KMS-11 (cell line): ENCODE data around the gene PLK2.

Experiments
- H2AFZ ChIP-seq: fragments of 200-600 bp; sonication (generic); 2 replicates; pipeline ENCODE4 v1.6.1; 2016; ENCODE audit warnings: antibody characterized with exemption, mixed run types, low read depth
- H3K27ac ChIP-seq: fragments of 200-600 bp; sonication (generic); 2 replicates; pipeline ENCODE4 v1.6.1; 2016; ENCODE audit warnings: mild to moderate bottlenecking, mixed run types
- H3K27me3 ChIP-seq: fragments of 200-600 bp; sonication (generic); 2 replicates; pipeline ENCODE4 v1.6.1; 2017; ENCODE audit warnings: mild to moderate bottlenecking, low read depth, mixed run types, moderate library complexity; ENCODE audit not compliant: insufficient read depth
- H3K36me3 ChIP-seq: fragments of 200-600 bp; sonication (generic); 2 replicates; pipeline ENCODE4 v1.6.1; 2017; ENCODE audit warnings: mild to moderate bottlenecking, mixed run types; ENCODE audit not compliant: insufficient read depth
- H3K4me1 ChIP-seq: fragments of 200-600 bp; sonication (generic); 2 replicates; pipeline ENCODE4 v1.6.1; 2016; ENCODE audit warnings: mild to moderate bottlenecking, low read depth, mixed run types; ENCODE audit not compliant: poor library complexity, severe bottlenecking
- H3K4me2 ChIP-seq: fragments of 200-600 bp; sonication (generic); 2 replicates; pipeline ENCODE4 v1.7.0; 2016; ENCODE audit warnings: mild to moderate bottlenecking, mixed run types
- H3K4me3 ChIP-seq: fragments of 200-600 bp; sonication (generic); IDR thresholded peaks from 2 replicates; pipeline ENCODE4 v1.6.1; 2017; ENCODE audit warnings: low read depth, low read length, mixed read lengths; ENCODE audit not compliant: insufficient read depth
- H3K79me2 ChIP-seq: fragments of 200-600 bp; sonication (generic); 2 replicates; pipeline ENCODE4 v1.6.1; 2016; ENCODE audit warnings: low read depth, mixed run types; ENCODE audit not compliant: insufficient read depth
- H3K9ac ChIP-seq: fragments of 200-600 bp; sonication (generic); 2 replicates; pipeline ENCODE4 v1.6.1; 2016; ENCODE audit warnings: mild to moderate bottlenecking, mixed run types
- H4K20me1 ChIP-seq: fragments of 200-600 bp; sonication (generic); 2 replicates; pipeline ENCODE4 v1.6.1; 2016; ENCODE audit warnings: mild to moderate bottlenecking, mixed run types; ENCODE audit not compliant: insufficient read depth
- TF ChIP-seq, protein P1 (sequence below): fragments of 200-600 bp; sonication (generic); conservative IDR thresholded peaks from 2 replicates; pipeline ENCODE4 v1.6.1; 2017; ENCODE audit warnings: low read depth, mild to moderate bottlenecking, antibody characterized with exemption, low read length, moderate library complexity, mixed read lengths

The PLK2 gene

GRCh38 chr5:58453306-58453705 lies 6.6 kb downstream of the PLK2 start:
- Histone ChIP-seq H2AFZ (no peak overlapping the region), H3K4me3 (no peak overlapping the region), H3K9ac (no peak overlapping the region), H3K79me2 (no peaks in the 10 kb centered on the region), H3K27me3 (no peaks in the 10 kb centered on the region), H4K20me1 (no peaks in the 10 kb centered on the region), H3K36me3 (no peaks in the 10 kb centered on the region), H3K27ac (no peak overlapping the region), H3K4me2 (no peak overlapping the region), H3K4me1 (no peaks in the 10 kb centered on the region)
- TF ChIP-seq, protein P1, sequence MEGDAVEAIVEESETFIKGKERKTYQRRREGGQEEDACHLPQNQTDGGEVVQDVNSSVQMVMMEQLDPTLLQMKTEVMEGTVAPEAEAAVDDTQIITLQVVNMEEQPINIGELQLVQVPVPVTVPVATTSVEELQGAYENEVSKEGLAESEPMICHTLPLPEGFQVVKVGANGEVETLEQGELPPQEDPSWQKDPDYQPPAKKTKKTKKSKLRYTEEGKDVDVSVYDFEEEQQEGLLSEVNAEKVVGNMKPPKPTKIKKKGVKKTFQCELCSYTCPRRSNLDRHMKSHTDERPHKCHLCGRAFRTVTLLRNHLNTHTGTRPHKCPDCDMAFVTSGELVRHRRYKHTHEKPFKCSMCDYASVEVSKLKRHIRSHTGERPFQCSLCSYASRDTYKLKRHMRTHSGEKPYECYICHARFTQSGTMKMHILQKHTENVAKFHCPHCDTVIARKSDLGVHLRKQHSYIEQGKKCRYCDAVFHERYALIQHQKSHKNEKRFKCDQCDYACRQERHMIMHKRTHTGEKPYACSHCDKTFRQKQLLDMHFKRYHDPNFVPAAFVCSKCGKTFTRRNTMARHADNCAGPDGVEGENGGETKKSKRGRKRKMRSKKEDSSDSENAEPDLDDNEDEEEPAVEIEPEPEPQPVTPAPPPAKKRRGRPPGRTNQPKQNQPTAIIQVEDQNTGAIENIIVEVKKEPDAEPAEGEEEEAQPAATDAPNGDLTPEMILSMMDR = no peak

DNA sequence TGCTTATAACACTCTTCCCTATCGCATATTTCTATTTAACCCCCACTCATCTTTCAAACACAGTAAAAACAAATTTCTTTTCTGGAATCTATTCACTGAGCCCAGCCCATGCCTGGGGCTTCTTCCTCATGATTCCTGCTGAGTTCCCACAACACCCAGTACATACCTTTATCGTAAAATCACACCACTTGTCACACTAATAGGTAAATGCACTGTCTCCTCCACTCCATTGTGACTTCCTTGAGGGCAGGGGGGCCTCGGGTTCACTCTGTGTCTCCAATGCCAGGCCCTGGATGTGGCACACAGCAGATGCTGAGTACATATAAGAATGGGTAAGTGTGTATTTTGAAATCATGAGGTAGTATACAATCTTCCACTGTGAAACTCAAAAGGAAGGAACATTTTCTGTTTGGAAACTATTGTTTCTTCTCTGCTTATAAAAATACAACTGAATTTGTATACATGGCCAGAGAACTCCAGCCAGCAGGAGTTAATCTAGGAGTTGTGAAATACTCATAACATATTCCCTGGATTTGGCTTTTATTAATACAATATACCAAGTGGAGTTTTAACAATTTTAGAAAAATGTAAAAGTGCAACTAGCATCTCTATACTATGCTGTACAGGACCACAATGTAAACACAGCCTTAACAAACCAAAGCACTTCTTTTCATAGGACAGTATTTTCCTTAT lies 7.2 kb downstream of the PLK2 start:
- Histone ChIP-seq H3K4me2 (no peak overlapping the region), H2AFZ (no peak overlapping the region), H3K9ac (no peak overlapping the region), H3K79me2 (no peaks in the 10 kb centered on the region), H3K36me3 (no peaks in the 10 kb centered on the region), H3K4me1 (no peaks in the 10 kb centered on the region), H4K20me1 (no peaks in the 10 kb centered on the region; the same call in 1 of the 2 replicates), H3K4me3 (no peak overlapping the region), H3K27ac (no peak overlapping the region), H3K27me3 (no peaks in the 10 kb centered on the region)
- TF ChIP-seq, protein P1 = no peak

GRCh38 chr5:58451732-58452565 lies 7.9 kb downstream of the PLK2 start:
- Histone ChIP-seq H3K36me3 (no peaks in the 10 kb centered on the region), H2AFZ (no peak overlapping the region), H3K4me3 (no peak overlapping the region), H3K79me2 (no peaks in the 10 kb centered on the region), H3K9ac (no peak overlapping the region), H3K27ac (no peak overlapping the region), H3K4me2 (no peak overlapping the region), H4K20me1 (no peaks in the 10 kb centered on the region; the same call in 1 of the 2 replicates), H3K4me1 (no peaks in the 10 kb centered on the region), H3K27me3 (no peaks in the 10 kb centered on the region)
- TF ChIP-seq, protein P1 = no peak

- H3K4me3 ChIP-seq = no peak overlapping the region
- H2AFZ ChIP-seq = no peak overlapping the region
- H3K27ac ChIP-seq = no peak overlapping the region
- no peaks in the 10 kb centered on the region for H3K79me2 ChIP-seq
- no peaks in the 10 kb centered on the region; the same call in 1 of the 2 replicates for H4K20me1 ChIP-seq
- H3K4me1 ChIP-seq = no peaks in the 10 kb centered on the region
- TF ChIP-seq, protein P1 = no peak
- no peaks in the 10 kb centered on the region for H3K27me3 ChIP-seq
- no peak overlapping the region for H3K4me2 ChIP-seq
- no peak overlapping the region for H3K9ac ChIP-seq
- H3K36me3 ChIP-seq = no peaks in the 10 kb centered on the region
Observed at GRCh38 chr5:58450811-58451629, 8.9 kb downstream of the PLK2 start.
